OCI-LY1 (cell line): ENCODE measurements around the gene KCNH4.

Source experiments
- H2AFZ ChIP-seq: fragments of 200-600 bp; sonication (generic), shearing (Covaris generic); 2 replicates; pipeline ENCODE4 v1.6.0; 2014; ENCODE audit warnings: antibody characterized with exemption, mild to moderate bottlenecking, low read length
- H3F3A ChIP-seq: fragments of 200-600 bp; sonication (generic), shearing (Covaris generic); 2 replicates; pipeline ENCODE4 v1.6.0; 2014; ENCODE audit warnings: mild to moderate bottlenecking, antibody characterized with exemption, low read length, moderate library complexity; ENCODE audit not compliant: insufficient read depth
- H3K27ac ChIP-seq: fragments of 200-600 bp; sonication (generic); 2 replicates; pipeline ENCODE4 v1.5.1; 2014; ENCODE audit warnings: low read length, mixed run types, mild to moderate bottlenecking, low read depth; ENCODE audit not compliant: poor library complexity, severe bottlenecking
- H3K27me3 ChIP-seq: fragments of 200-600 bp; sonication (generic); 2 replicates; pipeline ENCODE4 v1.6.0; 2014; ENCODE audit warnings: antibody characterized with exemption, mild to moderate bottlenecking, low read length, moderate library complexity; ENCODE audit not compliant: insufficient read depth
- H3K36me3 ChIP-seq: fragments of 200-600 bp; sonication (generic); 2 replicates; pipeline ENCODE4 v1.6.1; 2014; ENCODE audit warnings: mild to moderate bottlenecking, antibody characterized with exemption, low read length, moderate library complexity, mixed read lengths; ENCODE audit not compliant: insufficient read depth
- H3K4me1 ChIP-seq: fragments of 200-600 bp; sonication (generic); 2 replicates; pipeline ENCODE4 v1.5.1; 2014; ENCODE audit warnings: mild to moderate bottlenecking, low read length, moderate library complexity; ENCODE audit not compliant: insufficient read depth, severe bottlenecking
- H3K4me2 ChIP-seq: fragments of 200-600 bp; sonication (generic), shearing (Covaris generic); 2 replicates; pipeline ENCODE4 v1.6.1; 2014; ENCODE audit warnings: low read length
- H3K4me3 ChIP-seq: fragments of 200-600 bp; sonication (generic); 2 replicates; pipeline ENCODE4 v1.5.1; 2014; ENCODE audit warnings: low read length, low read depth, mild to moderate bottlenecking, mixed read lengths; ENCODE audit not compliant: poor library complexity, severe bottlenecking
- H3K79me2 ChIP-seq: fragments of 200-600 bp; shearing (Covaris generic); 2 replicates; pipeline ENCODE4 v1.6.1; 2016; ENCODE audit warnings: mixed run types, low read length, mixed read lengths; ENCODE audit not compliant: insufficient read depth
- H3K9ac ChIP-seq: fragments of 200-600 bp; sonication (generic), shearing (Covaris generic); 2 replicates; pipeline ENCODE4 v1.6.1; 2014; ENCODE audit warnings: mild to moderate bottlenecking, low read length, mixed read lengths
- H3K9me2 ChIP-seq: fragments of 200-600 bp; sonication (generic), shearing (Covaris generic); 2 replicates; pipeline ENCODE4 v1.6.1; 2014; ENCODE audit warnings: low read depth, mild to moderate bottlenecking, low read length, mixed read lengths
- H3K9me3 ChIP-seq: fragments of 200-600 bp; shearing (Covaris generic); 2 replicates; pipeline ENCODE4 v1.6.1; 2014; ENCODE audit warnings: low read length, mixed read lengths
- H4K20me1 ChIP-seq: fragments of 200-600 bp; sonication (generic), shearing (Covaris generic); 2 replicates; pipeline ENCODE4 v1.6.0; 2016; ENCODE audit warnings: mild to moderate bottlenecking, low read length; ENCODE audit not compliant: insufficient read depth
- CTCF ChIP-seq: fragments of 200-600 bp; sonication (generic), shearing (Covaris generic); IDR thresholded peaks from 2 replicates; pipeline ENCODE4 v1.5.1; 2017; ENCODE audit warnings: mild to moderate bottlenecking, antibody characterized with exemption, low read length, moderate library complexity, mixed read lengths
- EZH2 ChIP-seq: fragments of 200-600 bp; sonication (generic), shearing (Covaris generic); IDR thresholded peaks from 2 replicates; pipeline ENCODE4 v1.8.0; 2017; ENCODE audit warnings: borderline replicate concordance, mixed run types, mild to moderate bottlenecking, antibody characterized with exemption, low read length, moderate library complexity, mixed read lengths

KCNH4 gene

GRCh38 chr17:42165751-42166150 is 15.2 kb downstream of the KCNH4 start:
- Histone ChIP-seq H3K79me2 (no peaks in the 10 kb centered on the region), H3K4me3 (no peak overlapping the region), H3K36me3 (no peaks in the 10 kb centered on the region), H3K9me3 (no peaks in the 10 kb centered on the region), H3K4me2 (no peak overlapping the region), H3K9me2 (no peaks in the 10 kb centered on the region), H3F3A (no peaks in the 10 kb centered on the region), H2AFZ (no peak overlapping the region), H3K27ac (no peak overlapping the region), H3K9ac (no peak overlapping the region), H3K27me3 (no peaks in the 10 kb centered on the region), H4K20me1 (no peaks in the 10 kb centered on the region), H3K4me1 (no peaks in the 10 kb centered on the region)
- TF ChIP-seq EZH2 (no peak), CTCF (no peak)

GRCh38 chr17:42163696-42164407 is 17.1 kb downstream of the KCNH4 start:
- Histone ChIP-seq H3K4me2 (no peak overlapping the region), H3F3A (no peaks in the 10 kb centered on the region), H4K20me1 (no peaks in the 10 kb centered on the region), H3K4me3 (no peak overlapping the region), H3K9ac (no peak overlapping the region), H3K36me3 (no peaks in the 10 kb centered on the region), H2AFZ (no peak overlapping the region), H3K27me3 (no peaks in the 10 kb centered on the region), H3K9me2 (no peaks in the 10 kb centered on the region), H3K4me1 (no peaks in the 10 kb centered on the region), H3K27ac (no peak overlapping the region), H3K79me2 (no peaks in the 10 kb centered on the region), H3K9me3 (no peaks in the 10 kb centered on the region)
- TF ChIP-seq EZH2 (no peak), CTCF (no peak)

GRCh38 chr17:42163113-42163512 is 17.8 kb downstream of the KCNH4 start:
- H3K4me2 ChIP-seq, result no peak overlapping the region
- no peaks in the 10 kb centered on the region for H3K79me2 ChIP-seq
- no peak overlapping the region for H2AFZ ChIP-seq
- TF ChIP-seq EZH2 (no peak), CTCF (peak; percentile 85)
- no peaks in the 10 kb centered on the region for H3K27me3 ChIP-seq
- no peaks in the 10 kb centered on the region for H3K36me3 ChIP-seq
- H3K27ac ChIP-seq, result no peak overlapping the region
- no peaks in the 10 kb centered on the region for H3K9me2 ChIP-seq
- H3K4me3 ChIP-seq, result no peak overlapping the region
- no peaks in the 10 kb centered on the region for H3K4me1 ChIP-seq
- H3F3A ChIP-seq, result no peaks in the 10 kb centered on the region
- no peak overlapping the region for H3K9ac ChIP-seq
- H3K9me3 ChIP-seq, result no peaks in the 10 kb centered on the region
- H4K20me1 ChIP-seq, result no peaks in the 10 kb centered on the region
